Uterus (tissue), 2 donors: ENCODE measurements around the gene SELENOS.

Source experiments
- CTCF ChIP-seq, 4 experiments: fragments of 200-600 bp in 2 of 4; fragments of 450-650 bp in 2 of 4; sonication (generic) in 2 of 4; IDR thresholded peaks; one replicate each; pipeline ENCODE4 v1.5.1; 2016 to 2019; ENCODE audit warnings: antibody characterized with exemption in 4 of 4, mild to moderate bottlenecking in 2 of 4, moderate library complexity in 1 of 4
- POLR2A ChIP-seq, 2 donors: fragments of 450-650 bp; IDR thresholded peaks; one replicate each; pipeline ENCODE4 v1.6.1; 2016; ENCODE audit warnings: antibody characterized with exemption in 2 of 2, mild to moderate bottlenecking in 1 of 2, moderate library complexity in 1 of 2

DNA sequence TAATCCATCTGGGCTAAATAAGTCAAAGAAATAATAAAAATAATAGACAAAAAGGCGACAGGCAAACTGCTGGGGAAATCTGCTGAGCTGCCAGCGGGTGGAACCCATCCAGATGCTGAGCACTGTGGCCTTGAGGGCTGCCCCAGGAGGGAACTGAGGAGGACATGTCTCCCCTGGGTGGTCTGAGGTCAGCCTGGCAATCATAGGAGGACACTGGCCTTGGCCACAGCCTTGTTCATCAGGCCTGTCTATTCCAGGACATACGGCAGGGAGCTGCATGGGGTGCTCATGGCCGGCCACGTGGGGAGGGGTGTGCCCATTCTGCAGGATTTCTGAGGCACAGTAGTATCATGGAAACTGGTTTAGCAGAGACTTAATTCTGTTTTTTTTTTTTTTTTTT lies 39.2 kb upstream of the SELENOS start:
- TF ChIP-seq POLR2A (IDR thresholded peaks at IDR 0.05) (no peak), CTCF (IDR thresholded peaks at IDR 0.05) (no peak)
